GM19324 (cell line): ENCODE measurements around the gene KCNIP4.

Experiments
- ATAC-seq: cut with Tn5 transposase; IDR thresholded peaks from one replicate; pipeline ENCODE4 v1.9.1; 2021; ENCODE audit warnings: mild to moderate bottlenecking, moderate library complexity; ENCODE audit not compliant: unreplicated experiment, low FRiP score

Gene KCNIP4

GRCh38 chr4:21012851-21013331 lies 935.7 kb downstream of the KCNIP4 start:
- no peak for ATAC-seq

DNA sequence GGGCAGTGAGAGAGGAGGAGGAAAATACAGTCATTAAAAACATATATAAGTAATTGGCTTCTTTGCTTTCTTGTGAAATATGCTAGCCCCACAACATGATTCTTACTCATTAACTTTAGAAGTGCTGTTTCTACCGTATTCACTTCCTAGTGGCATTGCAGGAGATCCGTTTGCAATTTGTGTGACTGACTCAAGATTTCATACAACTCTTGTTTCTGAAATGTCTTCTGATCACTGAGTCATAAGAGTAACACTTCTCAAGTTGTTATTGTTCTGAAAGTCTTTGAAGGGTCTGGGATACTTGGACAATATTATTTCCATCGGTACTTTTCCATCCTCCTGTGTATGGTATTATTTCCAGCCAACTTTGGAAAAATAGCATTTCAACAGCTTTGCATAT lies 937.5 kb downstream of the KCNIP4 start:
- no peak for ATAC-seq

DNA sequence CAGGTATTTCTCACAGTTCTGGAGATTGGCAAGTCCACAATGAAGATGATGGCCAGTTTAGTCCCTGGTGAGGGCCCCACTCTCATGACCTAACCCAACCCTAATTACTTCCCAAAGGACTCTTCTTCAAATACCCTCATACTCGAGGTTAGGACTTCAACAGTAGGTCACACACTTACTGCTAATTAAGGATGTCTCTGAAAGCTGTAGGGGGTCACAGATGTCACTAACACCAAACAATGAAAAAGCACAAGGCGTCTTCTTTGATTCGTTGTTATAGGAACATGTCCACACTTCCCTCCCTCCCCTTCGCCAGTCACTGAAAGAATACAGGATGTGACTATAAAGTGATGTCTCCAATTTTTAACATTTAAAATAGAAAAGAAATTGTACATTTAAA lies 938.6 kb downstream of the KCNIP4 start:
- no peak for ATAC-seq

DNA sequence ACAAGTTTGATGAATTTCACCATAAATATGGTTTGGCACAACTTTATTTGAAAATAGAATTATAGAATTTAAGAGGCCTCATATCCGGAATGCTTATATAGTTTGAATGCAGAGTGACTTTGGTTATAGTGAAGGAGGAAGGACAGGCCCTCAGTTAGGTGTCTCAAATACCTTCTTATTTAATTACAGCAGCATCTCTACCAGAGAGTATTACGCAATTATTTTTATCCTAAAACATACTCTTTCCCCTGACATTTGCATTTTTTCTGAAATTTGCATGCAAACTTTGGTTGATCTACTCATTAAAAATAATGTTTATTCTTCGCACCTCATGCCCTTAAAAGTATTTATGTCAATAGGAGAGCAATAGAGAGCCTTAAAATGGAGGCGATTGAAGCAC lies 942.9 kb downstream of the KCNIP4 start:
- no peak for ATAC-seq

DNA sequence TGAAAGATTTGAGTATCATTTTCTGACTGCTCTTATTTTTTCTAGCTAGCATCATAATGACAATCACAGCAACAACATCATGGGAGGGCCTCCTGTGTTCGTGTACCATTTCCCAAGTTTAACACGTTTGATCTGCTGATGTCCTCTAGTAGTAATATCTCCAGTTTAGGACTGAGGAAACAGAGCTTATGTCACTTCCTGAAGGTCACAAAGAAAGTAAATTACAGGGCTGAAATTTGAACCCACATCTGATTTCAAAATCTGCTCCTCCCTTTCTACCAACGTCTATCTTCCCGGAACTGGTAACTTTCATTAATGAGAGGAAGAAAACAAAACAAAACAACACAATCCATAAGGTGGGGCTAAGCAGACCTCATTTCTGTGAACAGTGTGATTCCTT lies 945.6 kb downstream of the KCNIP4 start:
- ATAC-seq: no peak

- ATAC-seq: no peak
These were observed 946.3 kb downstream of the KCNIP4 start for GRCh38 chr4:21002286-21002685.

- ATAC-seq: no peak
These were observed 947.1 kb downstream of the KCNIP4 start for GRCh38 chr4:21001490-21001889.

DNA sequence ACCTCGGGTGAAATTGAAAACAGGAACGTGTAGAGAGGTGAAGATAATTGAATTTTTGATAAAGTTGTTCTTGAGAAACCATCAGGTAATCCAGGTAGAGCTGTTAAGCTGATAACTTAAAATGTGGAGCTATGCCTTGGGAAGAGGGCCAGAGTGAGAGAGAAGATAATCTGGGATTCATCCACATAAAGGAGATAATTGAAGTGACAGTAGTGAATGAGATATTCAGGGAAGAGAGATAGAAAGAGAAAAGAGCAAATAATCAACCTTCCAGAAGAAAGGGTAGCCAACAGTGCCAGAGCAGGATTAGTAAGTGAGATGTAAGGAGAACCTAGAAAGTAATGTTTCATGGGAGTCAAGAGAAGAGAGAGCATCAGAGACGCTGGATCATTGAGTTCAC lies 950.7 kb downstream of the KCNIP4 start:
- no peak for ATAC-seq

DNA sequence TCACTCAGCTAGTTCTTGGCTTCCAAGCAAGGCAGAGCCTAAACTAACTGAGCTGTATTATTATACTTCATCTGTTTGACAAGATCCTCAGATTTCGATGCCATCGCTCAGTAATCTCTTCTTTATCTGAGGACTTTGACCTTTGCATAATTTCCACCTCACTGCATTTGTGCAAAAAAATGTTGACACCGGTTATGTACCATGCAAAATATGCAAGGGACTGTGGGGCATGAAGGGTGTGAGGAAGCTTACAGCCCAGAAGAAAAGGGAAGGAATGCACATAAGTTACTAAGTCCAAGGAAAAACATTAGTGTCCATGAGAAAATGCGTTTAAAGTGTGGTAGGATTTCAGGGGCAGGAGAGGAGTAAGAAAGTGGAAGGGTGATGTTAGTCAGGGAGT lies 953.0 kb downstream of the KCNIP4 start:
- ATAC-seq: no peak

DNA sequence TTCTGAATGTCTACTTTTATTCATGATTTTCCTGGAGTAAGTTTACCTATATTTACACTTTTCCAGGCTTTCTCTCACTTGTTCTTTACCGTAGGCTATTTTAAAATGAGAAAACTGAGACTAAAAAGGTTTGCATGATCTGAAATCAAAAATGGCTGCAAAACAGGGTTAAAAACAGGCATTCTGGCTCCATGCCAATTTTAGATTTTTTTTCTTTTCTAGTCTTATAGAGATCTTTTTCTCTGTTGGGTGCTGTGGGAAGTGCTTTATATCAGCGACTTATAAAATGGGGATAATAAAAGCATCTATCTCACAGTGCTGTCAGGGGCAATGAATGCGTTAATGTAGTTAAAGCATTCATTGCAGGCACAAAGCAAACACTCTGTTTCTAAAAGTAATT lies 953.6 kb downstream of the KCNIP4 start:
- no peak for ATAC-seq

- no peak for ATAC-seq
These were observed 956.6 kb downstream of the KCNIP4 start for GRCh38 chr4:20992002-20992401.

- ATAC-seq: no peak
These were observed 961.4 kb downstream of the KCNIP4 start for GRCh38 chr4:20987191-20987590.

DNA sequence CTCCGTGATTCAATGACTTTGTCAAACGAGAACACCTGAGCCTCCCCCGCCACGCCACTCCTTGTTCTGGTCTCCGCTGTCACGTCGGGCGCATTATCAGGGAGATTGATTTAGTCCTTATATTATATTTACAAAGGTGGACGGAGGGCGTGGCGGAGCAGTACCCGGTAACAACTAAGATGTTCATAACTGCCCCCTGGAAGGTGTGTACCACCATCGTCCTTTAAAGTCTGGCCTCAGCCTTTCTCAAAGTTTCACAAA lies 964.1 kb downstream of the KCNIP4 start:
- no peak for ATAC-seq

DNA sequence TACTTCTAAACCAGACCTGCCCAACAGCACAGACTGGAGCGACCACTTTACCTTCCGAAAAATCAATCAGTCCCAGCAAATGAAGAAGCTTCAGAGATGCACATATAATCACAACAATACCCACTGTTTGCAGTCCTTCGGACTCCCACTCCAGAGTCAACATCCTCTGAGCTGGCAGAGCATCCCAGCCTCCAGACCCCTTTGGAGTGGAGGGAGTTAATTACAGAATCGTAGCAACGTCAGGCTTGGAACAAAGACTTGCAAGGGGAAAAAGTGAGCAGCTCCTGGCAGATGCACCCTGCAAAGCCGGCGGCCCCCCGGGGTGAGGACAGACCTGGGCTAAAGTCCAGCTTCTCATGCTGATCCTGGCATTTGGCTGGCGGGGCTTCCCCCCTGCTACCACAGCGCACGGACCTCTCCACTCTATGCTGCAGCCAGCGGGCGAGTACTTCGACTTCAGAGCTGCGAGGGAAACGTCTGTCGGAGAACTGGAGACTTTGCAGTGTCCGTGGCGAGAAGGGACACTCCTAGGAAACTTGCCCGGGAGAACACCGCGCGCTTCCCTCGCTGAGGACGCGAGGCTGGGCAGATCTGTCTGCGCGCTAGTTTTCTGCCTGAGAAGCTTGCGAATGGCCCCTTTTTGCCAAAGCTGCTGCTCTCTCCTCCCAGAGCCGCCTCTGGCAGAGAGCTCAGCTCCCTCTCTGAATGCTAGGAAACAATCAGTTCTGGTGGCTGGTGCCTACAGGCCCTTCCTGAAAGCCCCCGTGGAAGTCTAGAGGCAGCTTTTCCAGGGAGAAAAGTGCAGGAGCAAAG lies 964.6 kb downstream of the KCNIP4 start:
- ATAC-seq: no peak

DNA sequence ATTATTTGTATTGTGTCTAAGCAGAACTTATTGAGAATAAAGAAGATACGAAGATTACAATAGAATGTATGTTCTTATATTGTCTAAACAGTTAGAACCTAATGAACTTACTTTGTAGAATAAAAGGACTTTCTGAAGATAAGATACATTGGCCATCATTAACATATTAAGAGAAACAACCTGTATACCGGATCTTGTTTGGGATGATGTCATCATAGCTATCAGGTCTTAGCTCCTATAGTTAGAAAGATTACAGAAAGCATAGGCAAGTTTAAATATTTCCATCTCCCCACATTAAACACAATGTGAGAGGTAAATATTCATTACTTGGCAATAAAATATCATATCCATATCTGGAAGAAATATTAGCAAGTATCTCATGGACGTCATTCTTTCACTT lies 966.0 kb downstream of the KCNIP4 start:
- ATAC-seq: no peak

GRCh38 chr4:20960291-20960690 lies 988.3 kb downstream of the KCNIP4 start:
- no peak for ATAC-seq

GRCh38 chr4:20954541-20954940 lies 994.0 kb downstream of the KCNIP4 start:
- ATAC-seq: no peak

DNA sequence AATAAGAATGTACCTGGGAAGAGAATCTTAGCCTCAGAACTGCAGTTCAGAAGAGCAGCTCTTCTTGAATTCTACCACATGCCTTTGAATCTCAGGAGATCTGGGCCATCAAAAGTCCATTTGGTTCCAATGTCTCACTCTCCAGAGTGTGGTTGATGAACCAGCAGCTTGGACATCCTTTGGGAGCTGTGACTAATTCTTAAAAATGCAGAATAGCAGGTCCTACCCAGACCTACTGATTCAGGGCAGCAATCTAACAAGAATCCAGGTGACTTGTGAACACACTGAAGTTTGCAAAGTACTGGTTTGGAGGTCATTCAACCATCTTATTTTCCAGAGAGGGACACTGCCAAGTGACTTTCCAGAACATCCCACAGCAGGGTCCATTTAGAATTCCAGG lies 1003.6 kb downstream of the KCNIP4 start:
- no peak for ATAC-seq

- ATAC-seq: no peak
These were observed 1004.1 kb downstream of the KCNIP4 start for GRCh38 chr4:20944451-20944850.

DNA sequence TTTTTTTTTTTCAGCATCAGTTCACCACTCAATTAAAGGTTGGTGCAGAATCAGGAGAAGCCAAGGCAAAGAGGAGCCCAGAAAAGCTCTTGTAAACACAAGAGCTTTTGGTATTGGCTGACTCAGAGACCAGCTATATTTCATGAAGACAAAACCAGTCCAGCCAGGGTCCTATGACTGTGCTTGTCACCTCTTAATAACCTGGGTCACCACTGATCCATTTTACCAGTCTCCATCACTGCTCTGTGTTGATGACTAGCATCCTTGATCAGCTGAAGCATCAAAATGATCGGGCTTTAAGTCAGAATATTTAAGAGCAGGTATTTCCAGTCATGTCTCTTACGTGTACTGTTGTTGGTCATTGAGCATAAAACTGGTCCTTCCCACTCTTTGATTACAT lies 1010.4 kb downstream of the KCNIP4 start:
- ATAC-seq: no peak

DNA sequence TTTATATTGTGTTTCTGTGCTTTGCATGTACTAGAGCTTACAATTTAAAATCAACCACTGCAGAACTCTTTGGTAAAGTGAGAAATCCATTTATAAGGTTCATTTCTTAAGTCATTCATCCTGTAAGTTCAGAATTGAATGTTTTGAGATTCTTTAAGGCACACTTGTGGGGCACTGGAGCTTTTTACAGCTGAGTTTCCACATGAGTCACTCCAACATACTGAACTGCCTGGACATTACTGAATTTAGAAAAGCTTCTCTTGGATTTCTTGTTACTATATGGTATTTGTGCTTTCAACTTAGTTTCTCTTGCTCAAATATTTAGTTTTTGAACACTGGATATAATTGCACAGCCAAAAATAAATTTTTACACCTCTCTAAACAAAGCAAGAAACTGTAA lies 1022.0 kb downstream of the KCNIP4 start:
- no peak for ATAC-seq

DNA sequence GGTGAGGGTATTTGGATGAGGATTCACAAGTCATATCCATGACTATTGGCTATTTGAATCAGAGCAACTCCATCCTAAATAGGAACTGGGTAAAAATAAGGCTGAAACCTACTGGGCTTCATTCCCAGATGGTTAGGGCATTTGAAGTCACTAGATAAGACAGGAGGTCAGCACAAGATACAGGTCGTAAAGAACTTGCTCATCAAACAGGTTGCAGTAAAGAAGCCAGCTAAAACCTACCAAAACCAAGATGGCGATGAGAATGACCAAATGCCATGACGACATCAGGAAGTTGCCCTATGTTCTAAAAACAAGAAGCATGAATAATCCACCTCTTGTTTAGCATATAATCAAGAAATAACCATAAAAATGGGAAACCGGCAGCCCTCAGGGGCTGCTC lies 1023.4 kb downstream of the KCNIP4 start:
- ATAC-seq: no peak

DNA sequence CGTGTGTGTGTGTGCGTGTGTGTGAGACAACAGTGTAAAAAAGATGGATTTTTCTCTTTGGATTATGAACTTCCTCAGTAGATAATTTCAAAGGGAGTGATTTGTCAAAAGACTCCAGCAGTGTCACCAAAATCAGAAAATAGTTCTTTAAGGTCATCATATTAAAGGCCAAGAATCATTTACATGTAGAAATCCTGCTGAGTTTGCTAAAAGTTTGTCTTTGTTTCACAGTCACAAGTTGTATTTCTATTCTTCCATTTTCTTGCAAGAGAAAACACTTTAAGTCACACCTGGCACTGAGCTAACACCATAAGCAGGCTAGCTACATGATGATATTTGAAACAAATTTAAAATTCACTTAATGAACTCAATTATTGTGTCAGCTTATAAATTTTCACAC lies 1025.6 kb downstream of the KCNIP4 start:
- no peak for ATAC-seq
